ENCODE data around the gene MAVS. TPM values are rescaled to one million over a fixed set of nuclear protein-coding genes. Genes with fewer than 3 reads are reported as not detected.

MAVS gene
- total RNA-seq, 1 donor from 2014 or later = 35.7 TPM

- DNase-seq (no peak), ATAC-seq (ENCODE audit: poor library complexity) (no peak)
- intact Hi-C loops (cut with DNase I) = no loop called here
These were observed 72.7 kb downstream of the MAVS start for GRCh38 chr20:3919352-3919751.

- ATAC-seq (ENCODE audit: poor library complexity) (no peak), DNase-seq (no peak)
These were observed 75.8 kb downstream of the MAVS start for GRCh38 chr20:3922223-3922982.

GRCh38 chr20:3922983-3923339, 76.3 kb downstream of the MAVS start:
- ATAC-seq (ENCODE audit: poor library complexity) (no peak), DNase-seq (no peak)
- intact Hi-C loops (cut with DNase I) = no loop called here

More at GRCh38 chr20:3922223-3922982, 75.8 kb downstream of the MAVS start:
- intact Hi-C loops (cut with DNase I) = no loop called here

- no peak for DNase-seq
- no peak for ATAC-seq (ENCODE audit: poor library complexity)
These were observed 77.2 kb downstream of the MAVS start for GRCh38 chr20:3923818-3924217.

GRCh38 chr20:3924304-3925112, 77.9 kb downstream of the MAVS start:
- peak; percentile 49 for ATAC-seq (ENCODE audit: poor library complexity)
- peak; percentile 79 for DNase-seq
- intact Hi-C loops (cut with DNase I) = no loop called here

More at GRCh38 chr20:3923818-3924217, 77.2 kb downstream of the MAVS start:
- intact Hi-C loops (cut with DNase I) = no loop called here

GRCh38 chr20:3925113-3925695, 78.6 kb downstream of the MAVS start:
- DNase-seq (no peak), ATAC-seq (ENCODE audit: poor library complexity) (no peak)
- intact Hi-C loops (cut with DNase I) = no loop called here

Small RNA genes within 50 kb of the gene (microRNA-seq; reads per million reads assigned to microRNA genes)
- gene MIR103A2 (not detected), gene MIR103B2 (not detected)

Other genes starting within 250 kb of the MAVS start
- gene GFRA4, start 183.4 kb upstream of the MAVS start, total RNA-seq = not detected
- 12.6 TPM for gene ADAM33, start 164.8 kb upstream of the MAVS start, total RNA-seq
- 9.6 TPM for gene SIGLEC1, start 134.2 kb upstream of the MAVS start, total RNA-seq
- 16.6 TPM for gene HSPA12B, start 114.1 kb upstream of the MAVS start, total RNA-seq
- 11.3 TPM for gene ADISSP, start 79.1 kb upstream of the MAVS start, total RNA-seq
- 0.32 TPM for gene SPEF1, start 65.4 kb upstream of the MAVS start, total RNA-seq
- 68.3 TPM for gene CENPB, start 60.1 kb upstream of the MAVS start, total RNA-seq
- gene CDC25B, start 50.5 kb upstream of the MAVS start, total RNA-seq = 5.7 TPM
- 11.0 TPM for gene AP5S1, start 26.3 kb upstream of the MAVS start, total RNA-seq
- gene PANK2, start 42.6 kb downstream of the MAVS start, total RNA-seq = 15.9 TPM
- 4.8 TPM for gene RNF24, start 168.7 kb downstream of the MAVS start, total RNA-seq